Measurements from ENCODE around the gene USP24. TPM values are rescaled to one million over a fixed set of nuclear protein-coding genes. Genes with fewer than 3 reads are reported as not detected.
A peak's percentile ranks its signal among the peaks of the same experiment; 100 is the strongest.

USP24 gene
- total RNA-seq, 1 experiment from 2014 or later, result 35.3 TPM

- H2BK12ac ChIP-seq (ENCODE audit: insufficient read length, low read depth, low read length), result no peak overlapping the region
- Mint-ChIP-seq H3K4me3 (peak overlapping the region; percentile 82 to 93), H3K27ac (no peak overlapping the region), H3K27me3 (ENCODE audit: low read depth) (peaks cover 49% of the 10 kb centered on the region), H3K9me3 (no peaks in the 10 kb centered on the region; a peak in 2 of 5 replicates), H3K36me3 (ENCODE audit: insufficient read depth in 1 of 3, low read depth in 3 of 3) (peaks cover 13 to 35% (median 17%) of the 10 kb centered on the region in 3 experiments), H3K4me1 (peaks cover 41 to 51% of the 10 kb centered on the region in 2 experiments)
- H3K4ac ChIP-seq (ENCODE audit: low read depth, low read length), result no peak overlapping the region
- WGBS (ENCODE audit: extremely low coverage, insufficient read length, low lambda C conversion rate), result no CpG with 5 or more reads among the region's 5 CpGs
- H3K56ac ChIP-seq (ENCODE audit: insufficient read length, low read depth, low read length), result no peak overlapping the region
- no peak overlapping the region for H3K23ac ChIP-seq (ENCODE audit: insufficient read length, low read depth, low read length)
- peaks cover 11% of the 10 kb centered on the region; the same call in 1 of the 2 replicates for H3K27me3 ChIP-seq (ENCODE audit: insufficient read depth, low read length)
- no peak overlapping the region for H2BK120ac ChIP-seq (ENCODE audit: low read depth, low read length, poor library complexity, severe bottlenecking)
- no peak for TF ChIP-seq CTCF (conservative IDR thresholded peaks at IDR 0.05)
- DNase-seq, result no peak
- no peak overlapping the region for H3K18ac ChIP-seq (ENCODE audit: insufficient read length, low read depth, low read length)
- peaks cover 9% of the 10 kb centered on the region; the same call in 1 of the 2 replicates for H3K4me1 ChIP-seq (ENCODE audit: insufficient read depth, low read length)
- H2BK20ac ChIP-seq (ENCODE audit: low read depth, low read length, poor library complexity, severe bottlenecking), result no peak overlapping the region
- H4K91ac ChIP-seq (ENCODE audit: insufficient read length, low read depth, low read length), result no peak overlapping the region
- H3K9me3 ChIP-seq (ENCODE audit: control insufficient read depth, low read depth, low read length), result no peaks in the 10 kb centered on the region
- H3K79me2 ChIP-seq (ENCODE audit: insufficient read depth, low read length), result peaks cover 18% of the 10 kb centered on the region; the same call in 1 of the 2 replicates
- H2AFZ ChIP-seq (ENCODE audit: low read length), result no peak overlapping the region
- peak overlapping the region; percentile 5 for H3K9ac ChIP-seq (ENCODE audit: extremely low read depth, insufficient read length, low read length)
- no peak overlapping the region for H2BK5ac ChIP-seq (ENCODE audit: insufficient read length, low read length)
- H3K23me2 ChIP-seq (ENCODE audit: insufficient read length, low read depth, low read length, poor library complexity, severe bottlenecking), result peaks cover 21% of the 10 kb centered on the region
- H3K27ac ChIP-seq (ENCODE audit: insufficient read length, low read depth, low read length), result no peak overlapping the region
- H3K14ac ChIP-seq (ENCODE audit: insufficient read depth, low read length), result no peak overlapping the region
- no peak overlapping the region for H4K5ac ChIP-seq (ENCODE audit: insufficient read length, low read depth, low read length)
- no peaks in the 10 kb centered on the region for H3K79me1 ChIP-seq (ENCODE audit: insufficient read depth, low read depth, low read length, poor library complexity, severe bottlenecking)
- H3T11ph ChIP-seq (ENCODE audit: low read length), result no peak overlapping the region
- peak overlapping the region; percentile 46 for H3K4me2 ChIP-seq (ENCODE audit: insufficient read depth, insufficient read length, low read length)
- H2AK5ac ChIP-seq (ENCODE audit: insufficient read length, low read length), result no peak overlapping the region
- no peak overlapping the region for H4K8ac ChIP-seq (replicated peaks; ENCODE audit: insufficient read length, low read depth, low read length)
- H4K20me1 ChIP-seq (ENCODE audit: control insufficient read depth, insufficient read depth, insufficient read length), result no peaks in the 10 kb centered on the region
- H2BK15ac ChIP-seq (ENCODE audit: low read depth, low read length), result no peak overlapping the region
Observed at GRCh38 chr1:55040933-55041494, 174.2 kb downstream of the USP24 start.

All from H9 (cell line).